GM12891 (cell line): ENCODE data around the gene DNAJC7.

ENCODE experiments used
- POLR2A ChIP-seq: IDR thresholded peaks from 2 replicates; pipeline ENCODE4 v1.6.1; 2011; ENCODE audit warnings: low read depth, low read length, control low read depth
- POLR2AphosphoS5 ChIP-seq: IDR thresholded peaks from 2 replicates; pipeline ENCODE4 v1.6.1; 2011; ENCODE audit warnings: low read depth, low read length, control low read depth
- SPI1 ChIP-seq: IDR thresholded peaks from 2 replicates; pipeline ENCODE4 v1.6.1; 2011; ENCODE audit warnings: low read depth, low read length, control low read depth
- TAF1 ChIP-seq: IDR thresholded peaks from 2 replicates; pipeline ENCODE4 v1.6.1; 2011; ENCODE audit warnings: low read depth, low read length, control low read depth

DNA sequence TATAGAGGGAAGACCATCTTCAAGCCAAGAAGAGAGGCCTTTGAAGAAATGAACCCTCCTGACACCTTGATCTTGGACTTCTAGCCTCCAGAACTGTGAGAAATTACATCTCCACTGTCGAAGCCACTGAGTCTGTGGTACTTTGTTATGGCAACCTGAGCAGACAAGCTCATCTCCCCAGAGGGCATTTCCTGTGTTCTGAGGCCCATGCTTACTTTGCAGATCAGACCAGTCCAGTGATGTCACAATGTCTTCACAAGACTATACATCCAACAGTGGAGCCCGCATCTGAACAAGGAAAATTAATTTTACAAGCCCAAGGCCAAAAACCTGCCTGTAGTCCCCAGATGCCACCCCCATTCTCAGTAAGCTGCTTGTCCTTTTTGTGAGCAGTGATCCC lies 48.0 kb upstream of the DNAJC7 start:
- no peak for TF ChIP-seq POLR2AphosphoS5
- TF ChIP-seq POLR2A = no peak
- no peak for TF ChIP-seq SPI1
- TF ChIP-seq TAF1 = no peak
